Right atrium auricular region (tissue), 2 donors: ENCODE results near the gene PDHX. TPM values are rescaled to one million over a fixed set of nuclear protein-coding genes. Genes with fewer than 3 reads are reported as not detected.

Experiments
- DNase-seq: peaks from one replicate; pipeline ENCODE4 v3.0.0-alpha.2; 2019; ENCODE audit warnings: low spot score
- H3K27ac ChIP-seq, 2 donors: fragments of 200-600 bp; sonication (generic); 1 replicate in 1 of 2; 2 replicates in 1 of 2; pipeline ENCODE4 v1.5.1; 2016 to 2019
- H3K27me3 ChIP-seq, 2 donors: fragments of 200-600 bp; sonication (generic); one replicate each; pipeline versions ENCODE4 v1.5.1 to v1.6.0; 2017 to 2019
- H3K36me3 ChIP-seq: fragments of 200-600 bp; sonication (generic); one replicate; pipeline ENCODE4 v1.5.1; 2016
- H3K4me1 ChIP-seq, 2 donors: fragments of 200-600 bp; sonication (generic); one replicate each; pipeline versions ENCODE4 v1.5.1 to v1.6.0; 2017 to 2019
- H3K4me3 ChIP-seq, 2 donors: fragments of 200-600 bp; sonication (generic); 1 replicate in 1 of 2; 2 replicates in 1 of 2; pipeline ENCODE4 v1.5.1; 2017 to 2019; ENCODE audit warnings: mild to moderate bottlenecking in 1 of 2, moderate library complexity in 1 of 2
- H3K9me3 ChIP-seq, 2 donors: fragments of 200-600 bp; sonication (generic); one replicate each; pipeline ENCODE4 v1.5.1; 2019
- total RNA-seq, 2 donors: library from RNA; depleted of rRNA; stranded (reverse); fragments of >200 nt; gene quantifications; one replicate each; pipeline ENCODE4 v1.1.0, GENCODE V29; 2016
- TF ChIP-seq, protein P1 (sequence below), 2 donors: fragments of 200-600 bp; sonication (generic); IDR thresholded peaks; one replicate each; pipeline ENCODE4 v1.5.1; 2019; ENCODE audit warnings: antibody characterized with exemption in 2 of 2

Gene PDHX
- total RNA-seq, 2 donors from 2014 or later: 47.2 to 94.0 TPM

DNA sequence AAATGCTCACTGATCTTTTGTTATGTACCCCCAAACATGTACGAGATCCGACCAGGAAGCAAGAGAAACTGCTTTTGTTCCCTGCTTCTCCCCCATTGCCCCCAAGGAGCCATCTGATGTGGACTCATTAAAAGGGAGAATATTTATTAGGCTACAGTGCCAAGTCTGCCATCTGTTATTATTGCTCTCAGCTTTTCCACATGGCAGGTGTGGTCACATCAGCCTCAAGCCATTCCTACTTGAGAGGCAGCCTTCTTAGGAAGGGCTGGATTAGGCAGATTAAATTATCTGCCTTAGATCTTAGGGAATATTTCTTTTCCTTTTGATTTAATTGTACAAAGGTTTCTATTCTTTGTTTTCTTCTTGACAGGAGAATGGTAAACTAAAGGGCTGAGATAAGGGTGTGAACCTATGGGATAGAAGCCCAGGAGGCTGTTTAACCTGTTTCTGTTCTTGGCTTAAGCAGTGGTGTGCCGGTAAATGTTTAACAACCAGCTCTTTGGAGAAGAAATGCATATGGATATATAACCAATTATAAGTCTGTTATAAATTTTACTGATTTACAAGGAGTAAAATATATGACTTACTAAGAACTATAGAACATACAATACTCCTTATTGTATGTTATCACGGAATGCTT lies 88.8 kb downstream of the PDHX start:
- Histone ChIP-seq H3K27ac (no peak overlapping the region), H3K36me3 (no peaks in the 10 kb centered on the region), H3K4me1 (no peaks in the 10 kb centered on the region), H3K4me3 (no peak overlapping the region), H3K27me3 (no peaks in the 10 kb centered on the region), H3K9me3 (no peaks in the 10 kb centered on the region)
- no peak for DNase-seq
- TF ChIP-seq, protein P1, sequence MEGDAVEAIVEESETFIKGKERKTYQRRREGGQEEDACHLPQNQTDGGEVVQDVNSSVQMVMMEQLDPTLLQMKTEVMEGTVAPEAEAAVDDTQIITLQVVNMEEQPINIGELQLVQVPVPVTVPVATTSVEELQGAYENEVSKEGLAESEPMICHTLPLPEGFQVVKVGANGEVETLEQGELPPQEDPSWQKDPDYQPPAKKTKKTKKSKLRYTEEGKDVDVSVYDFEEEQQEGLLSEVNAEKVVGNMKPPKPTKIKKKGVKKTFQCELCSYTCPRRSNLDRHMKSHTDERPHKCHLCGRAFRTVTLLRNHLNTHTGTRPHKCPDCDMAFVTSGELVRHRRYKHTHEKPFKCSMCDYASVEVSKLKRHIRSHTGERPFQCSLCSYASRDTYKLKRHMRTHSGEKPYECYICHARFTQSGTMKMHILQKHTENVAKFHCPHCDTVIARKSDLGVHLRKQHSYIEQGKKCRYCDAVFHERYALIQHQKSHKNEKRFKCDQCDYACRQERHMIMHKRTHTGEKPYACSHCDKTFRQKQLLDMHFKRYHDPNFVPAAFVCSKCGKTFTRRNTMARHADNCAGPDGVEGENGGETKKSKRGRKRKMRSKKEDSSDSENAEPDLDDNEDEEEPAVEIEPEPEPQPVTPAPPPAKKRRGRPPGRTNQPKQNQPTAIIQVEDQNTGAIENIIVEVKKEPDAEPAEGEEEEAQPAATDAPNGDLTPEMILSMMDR (IDR thresholded peaks at IDR 0.05): no peak

GRCh38 chr11:35006389-35007128 lies 90.1 kb downstream of the PDHX start:
- H3K27ac ChIP-seq: no peak overlapping the region

DNA sequence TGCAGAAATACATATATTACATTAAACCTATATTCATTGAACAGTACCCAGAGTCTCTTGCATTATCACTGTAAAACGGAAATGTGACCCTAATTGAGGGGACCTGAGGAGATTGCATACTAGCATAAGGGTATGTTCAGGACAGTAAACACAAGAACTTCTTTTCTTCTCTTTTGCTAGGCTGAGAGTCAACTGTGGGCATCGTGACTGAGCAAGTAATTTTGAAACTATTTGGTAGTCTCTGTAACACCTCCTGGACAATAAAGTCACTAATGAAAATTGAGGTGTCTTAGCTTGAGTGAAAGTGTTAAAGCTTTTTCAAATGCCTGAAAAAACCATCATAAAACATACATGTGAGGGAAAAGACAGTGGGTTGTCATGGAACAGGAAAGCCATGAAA lies 90.9 kb downstream of the PDHX start:
- TF ChIP-seq, protein P1 (IDR thresholded peaks at IDR 0.05): no peak

More at GRCh38 chr11:35006389-35007128, 90.1 kb downstream of the PDHX start:
- Histone ChIP-seq H3K36me3 (no peaks in the 10 kb centered on the region), H3K4me3 (no peak overlapping the region), H3K4me1 (no peaks in the 10 kb centered on the region), H3K9me3 (no peaks in the 10 kb centered on the region), H3K27me3 (no peaks in the 10 kb centered on the region)
- DNase-seq: no peak
- TF ChIP-seq, protein P1 (IDR thresholded peaks at IDR 0.05): no peak

GRCh38 chr11:35009191-35009943 lies 92.9 kb downstream of the PDHX start:
- Histone ChIP-seq H3K4me1 (no peaks in the 10 kb centered on the region), H3K27me3 (no peaks in the 10 kb centered on the region), H3K4me3 (no peak overlapping the region), H3K9me3 (no peaks in the 10 kb centered on the region), H3K27ac (no peak overlapping the region), H3K36me3 (no peaks in the 10 kb centered on the region)
- DNase-seq: no peak
- TF ChIP-seq, protein P1 (IDR thresholded peaks at IDR 0.05): no peak

More for the DNA sequence above, 90.9 kb downstream of the PDHX start:
- no peaks in the 10 kb centered on the region for H3K9me3 ChIP-seq
- H3K4me3 ChIP-seq: no peak overlapping the region
- H3K36me3 ChIP-seq: no peaks in the 10 kb centered on the region
- no peaks in the 10 kb centered on the region for H3K4me1 ChIP-seq
- DNase-seq: no peak
- no peaks in the 10 kb centered on the region for H3K27me3 ChIP-seq
- no peak overlapping the region for H3K27ac ChIP-seq

GRCh38 chr11:35009944-35010342 lies 93.5 kb downstream of the PDHX start:
- no peak overlapping the region for H3K4me3 ChIP-seq
- TF ChIP-seq, protein P1 (IDR thresholded peaks at IDR 0.05): no peak
- no peak for DNase-seq
- no peak overlapping the region for H3K27ac ChIP-seq
- no peaks in the 10 kb centered on the region for H3K4me1 ChIP-seq
- H3K9me3 ChIP-seq: no peaks in the 10 kb centered on the region
- H3K36me3 ChIP-seq: no peaks in the 10 kb centered on the region
- H3K27me3 ChIP-seq: no peaks in the 10 kb centered on the region
